Mesenchymal stem cell (in vitro differentiated cells and primary cell): Measurements from ENCODE around the gene LEMD2.

Experiments
- DNase-seq: peaks from one replicate; pipeline ENCODE4 v3.0.0-alpha.2; 2013
- H2AFZ ChIP-seq: one replicate; pipeline ENCODE4 v1.6.1; 2013; ENCODE audit warnings: low read depth, mild to moderate bottlenecking, control low read depth, inconsistent platforms, low read length, moderate library complexity
- H2AK5ac ChIP-seq: 2 replicates; pipeline ENCODE4 v1.6.1; 2013; ENCODE audit warnings: low read length, moderate library complexity, mild to moderate bottlenecking, inconsistent platforms; ENCODE audit not compliant: severe bottlenecking
- H2BK120ac ChIP-seq: one replicate; pipeline ENCODE4 v1.6.1; 2013; ENCODE audit warnings: low read depth, mild to moderate bottlenecking, inconsistent platforms, low read length, moderate library complexity
- H2BK12ac ChIP-seq, 2 experiments: one replicate each; pipeline ENCODE4 v1.6.1; 2013; ENCODE audit warnings: inconsistent platforms in 2 of 2, low read length in 2 of 2, mild to moderate bottlenecking in 2 of 2, moderate library complexity in 2 of 2, control low read depth in 1 of 2
- H2BK15ac ChIP-seq: one replicate; pipeline ENCODE4 v1.6.1; 2013; ENCODE audit warnings: mild to moderate bottlenecking, low read depth, inconsistent platforms; ENCODE audit not compliant: poor library complexity, severe bottlenecking
- H2BK5ac ChIP-seq: 2 replicates; pipeline ENCODE4 v1.6.1; 2013; ENCODE audit warnings: low read depth, mild to moderate bottlenecking, low read length, control low read depth, inconsistent platforms; ENCODE audit not compliant: poor library complexity, severe bottlenecking
- H3K14ac ChIP-seq, 2 experiments: one replicate each; pipeline ENCODE4 v1.6.1; 2013; ENCODE audit warnings: inconsistent platforms in 2 of 2, low read length in 2 of 2, control low read depth in 1 of 2, mild to moderate bottlenecking in 1 of 2, moderate library complexity in 1 of 2
- H3K18ac ChIP-seq, 2 experiments: one replicate each; pipeline ENCODE4 v1.6.1; 2013; ENCODE audit warnings: inconsistent platforms in 2 of 2, low read length in 2 of 2, control low read depth in 1 of 2, low read depth in 1 of 2, mild to moderate bottlenecking in 1 of 2
- H3K23ac ChIP-seq, 2 experiments: one replicate each; pipeline ENCODE4 v1.6.1; 2013; ENCODE audit warnings: inconsistent platforms in 2 of 2, low read length in 2 of 2, mild to moderate bottlenecking in 2 of 2, moderate library complexity in 2 of 2, control low read depth in 1 of 2
- H3K27ac ChIP-seq: 2 replicates; pipeline ENCODE4 v1.5.1; 2013; ENCODE audit warnings: mild to moderate bottlenecking, moderate library complexity, low read length, control low read depth, inconsistent platforms; ENCODE audit not compliant: poor library complexity, severe bottlenecking
- H3K27me3 ChIP-seq, 2 experiments: 2 replicates each; pipeline versions ENCODE4 v1.6.1 to v1.7.0; 2013; ENCODE audit warnings: low read length in 2 of 2, mild to moderate bottlenecking in 2 of 2, moderate library complexity in 2 of 2, control low read depth in 1 of 2, inconsistent platforms in 1 of 2; ENCODE audit not compliant: control insufficient read depth in 1 of 2, insufficient read depth in 1 of 2
- H3K36me3 ChIP-seq, 2 experiments: 2 replicates each; pipeline versions ENCODE4 v1.6.1 to v1.7.0; 2013; ENCODE audit warnings: low read length in 2 of 2, control low read depth in 1 of 2, inconsistent platforms in 1 of 2, low read depth in 1 of 2, mild to moderate bottlenecking in 1 of 2; ENCODE audit not compliant: insufficient read depth in 2 of 2, control insufficient read depth in 1 of 2
- H3K4ac ChIP-seq, 2 experiments: one replicate each; pipeline ENCODE4 v1.6.1; 2013; ENCODE audit warnings: inconsistent platforms in 2 of 2, low read length in 2 of 2, mild to moderate bottlenecking in 2 of 2, moderate library complexity in 2 of 2, control low read depth in 1 of 2, low read depth in 1 of 2
- H3K4me1 ChIP-seq: 2 replicates; pipeline ENCODE4 v1.6.1; 2013; ENCODE audit warnings: low read depth, low read length, control low read depth; ENCODE audit not compliant: control insufficient read depth, insufficient read depth
- H3K4me2 ChIP-seq: 2 replicates; pipeline ENCODE4 v1.6.1; 2013; ENCODE audit warnings: low read length, mild to moderate bottlenecking, inconsistent platforms; ENCODE audit not compliant: poor library complexity, severe bottlenecking
- H3K4me3 ChIP-seq, 2 experiments: 2 replicates each; pipeline versions ENCODE4 v1.5.1 to v1.7.0; 2013; ENCODE audit warnings: low read length in 2 of 2, mild to moderate bottlenecking in 2 of 2, control low read depth in 1 of 2, low read depth in 1 of 2; ENCODE audit not compliant: insufficient read depth in 1 of 2
- H3K79me1 ChIP-seq: replicated peaks from 2 replicates; pipeline ENCODE4 v1.6.1; 2013; ENCODE audit warnings: mild to moderate bottlenecking, control low read depth, low read length, inconsistent platforms; ENCODE audit not compliant: poor library complexity, severe bottlenecking
- H3K9ac ChIP-seq: 2 replicates; pipeline ENCODE4 v1.7.0; 2013; ENCODE audit warnings: mild to moderate bottlenecking, low read length, moderate library complexity
- H3K9me3 ChIP-seq: 2 replicates; pipeline ENCODE4 v1.7.0; 2013; ENCODE audit warnings: mild to moderate bottlenecking, low read length; ENCODE audit not compliant: control insufficient read depth
- H4K8ac ChIP-seq: one replicate; pipeline ENCODE4 v1.6.1; 2013; ENCODE audit warnings: inconsistent platforms, mild to moderate bottlenecking, low read length, moderate library complexity
- H4K91ac ChIP-seq: one replicate; pipeline ENCODE4 v1.6.1; 2013; ENCODE audit warnings: mild to moderate bottlenecking, low read length, inconsistent platforms
- WGBS: methylation state at CpG from one replicate; pipeline ENCODE4 v1.1.7; 2013; ENCODE audit warnings: mixed read lengths; 5-methylcytosine and 5-hydroxymethylcytosine counted together

The LEMD2 gene

GRCh38 chr6:33746651-33747100, 42.3 kb downstream of the LEMD2 start, which contains the start of gene IP6K3:
Gene IP6K3 (minus strand): TSS chr6:33746905. CDS start chr6:33735476, 11,429 bp downstream.
- H3K9me3 ChIP-seq: no peaks in the 10 kb centered on the region
- H3K27ac ChIP-seq: peak within 1 kb of the TSS; percentile 97
- 16% methylated on average over 9 of the region's 10 CpGs for WGBS
- H3K14ac ChIP-seq: peak within 1 kb of the TSS in 1 of 2 experiments; percentile 97
- H2BK15ac ChIP-seq: peak within 1 kb of the TSS; percentile 96
- H4K8ac ChIP-seq: peak within 1 kb of the TSS; percentile 98
- peak within 1 kb of the TSS; percentile 91 to 95 for H2BK12ac ChIP-seq
- H3K23ac ChIP-seq: no peak within 1 kb of the TSS
- peak within 1 kb of the TSS; percentile 72 for H2AFZ ChIP-seq
- H4K91ac ChIP-seq: peak within 1 kb of the TSS; percentile 99
- H3K79me1 ChIP-seq: peaks cover 8% of the 10 kb centered on the region
- H3K4ac ChIP-seq: peak within 1 kb of the TSS; percentile 80 to 89
- H3K4me2 ChIP-seq: peak within 1 kb of the TSS; percentile 59
- peak within 1 kb of the TSS; percentile 81 to 99 for H3K18ac ChIP-seq
- no peak within 1 kb of the TSS for H3K9ac ChIP-seq
- H3K4me3 ChIP-seq: peak within 1 kb of the TSS in 1 of 2 experiments; percentile 40
- peak; percentile 55 for DNase-seq
- H2BK120ac ChIP-seq: peak within 1 kb of the TSS; percentile 86
- peak within 1 kb of the TSS; percentile 89 for H2BK5ac ChIP-seq
- H3K4me1 ChIP-seq: peaks cover 54% of the 10 kb centered on the region
- peak within 1 kb of the TSS; percentile 91 for H2AK5ac ChIP-seq
- peaks cover 0 to 8% of the 10 kb centered on the region in 2 experiments for H3K36me3 ChIP-seq
- peaks cover 0 to 81% of the 10 kb centered on the region in 2 experiments for H3K27me3 ChIP-seq

GRCh38 chr6:33746036-33746600, 42.8 kb downstream of the LEMD2 start:
- Histone ChIP-seq H3K79me1 (peaks cover 8% of the 10 kb centered on the region), H3K9me3 (no peaks in the 10 kb centered on the region), H3K14ac (peak overlapping the region in 1 of 2 experiments; percentile 97), H3K36me3 (peaks cover 0 to 10% of the 10 kb centered on the region in 2 experiments), H3K4ac (peak overlapping the region; percentile 80 to 89), H2BK5ac (peak overlapping the region; percentile 89), H3K27ac (peak overlapping the region; percentile 97), H3K9ac (no peak overlapping the region), H2BK15ac (peak overlapping the region; percentile 93), H2AFZ (peak overlapping the region; percentile 72), H3K18ac (peak overlapping the region; percentile 81 to 99), H3K4me1 (peaks cover 49% of the 10 kb centered on the region), H3K4me3 (peak overlapping the region in 1 of 2 experiments; percentile 40), H2BK120ac (peak overlapping the region; percentile 86), H3K23ac (no peak overlapping the region), H3K4me2 (peak overlapping the region; percentile 59), H4K8ac (peak overlapping the region; percentile 98), H3K27me3 (peaks cover 0 to 82% of the 10 kb centered on the region in 2 experiments), H2AK5ac (peak overlapping the region; percentile 91), H2BK12ac (peak overlapping the region; percentile 91 to 95), H4K91ac (peak overlapping the region; percentile 99)
- DNase-seq: peak; percentile 85
- 15% methylated on average over 7 of the region's 14 CpGs for WGBS

GRCh38 chr6:33745548-33745947, 43.4 kb downstream of the LEMD2 start:
- peak overlapping the region; percentile 86 for H2BK120ac ChIP-seq
- H2AFZ ChIP-seq: no peak overlapping the region
- 45% methylated on average over 6 of the region's 7 CpGs for WGBS

GRCh38 chr6:33744895-33745546, 43.9 kb downstream of the LEMD2 start:
- Histone ChIP-seq H3K79me1 (peaks cover 13% of the 10 kb centered on the region), H2BK120ac (peak overlapping the region; percentile 78), H3K27me3 (peaks cover 0 to 83% of the 10 kb centered on the region in 2 experiments), H3K36me3 (peaks cover 0 to 19% of the 10 kb centered on the region in 2 experiments), H3K23ac (no peak overlapping the region), H4K8ac (peak overlapping the region; percentile 52), H3K27ac (peak overlapping the region; percentile 97), H4K91ac (peak overlapping the region; percentile 91), H2BK5ac (peak overlapping the region; percentile 88), H2BK15ac (peak overlapping the region; percentile 15), H3K4me1 (peaks cover 46% of the 10 kb centered on the region), H2AK5ac (peak overlapping the region; percentile 81), H3K18ac (peak overlapping the region; percentile 79 to 81), H3K9ac (no peak overlapping the region), H3K4me3 (no peak overlapping the region), H3K4ac (peak overlapping the region; percentile 10 to 88), H2BK12ac (peak overlapping the region; percentile 14 to 87), H3K9me3 (no peaks in the 10 kb centered on the region), H2AFZ (no peak overlapping the region), H3K14ac (peak overlapping the region in 1 of 2 experiments; percentile 73), H3K4me2 (peak overlapping the region; percentile 59)
- DNase-seq: peak; percentile 52
- 24% methylated on average over 12 of the region's 13 CpGs for WGBS

More at GRCh38 chr6:33745548-33745947, 43.4 kb downstream of the LEMD2 start:
- H3K4me3 ChIP-seq: no peak overlapping the region
- peak; percentile 77 for DNase-seq
- H2BK5ac ChIP-seq: peak overlapping the region; percentile 89
- no peaks in the 10 kb centered on the region for H3K9me3 ChIP-seq
- H3K4me2 ChIP-seq: peak overlapping the region; percentile 59
- H3K14ac ChIP-seq: no peak overlapping the region
- peak overlapping the region; percentile 97 for H3K27ac ChIP-seq
- H2AK5ac ChIP-seq: peak overlapping the region; percentile 81
- peak overlapping the region in 1 of 2 experiments; percentile 88 for H3K4ac ChIP-seq
- peaks cover 0 to 14% of the 10 kb centered on the region in 2 experiments for H3K36me3 ChIP-seq
- peaks cover 0 to 83% of the 10 kb centered on the region in 2 experiments for H3K27me3 ChIP-seq
- H3K18ac ChIP-seq: peak overlapping the region; percentile 79 to 81
- no peak overlapping the region for H3K9ac ChIP-seq
- peaks cover 44% of the 10 kb centered on the region for H3K4me1 ChIP-seq
- peak overlapping the region; percentile 20 for H4K8ac ChIP-seq
- no peak overlapping the region for H2BK15ac ChIP-seq
- no peak overlapping the region for H3K23ac ChIP-seq
- peaks cover 8% of the 10 kb centered on the region for H3K79me1 ChIP-seq
- H2BK12ac ChIP-seq: peak overlapping the region; percentile 87 to 91
- H4K91ac ChIP-seq: peak overlapping the region; percentile 91
